GM19238 (cell line): Measurements from ENCODE around the gene SCYGR4.
"Not testable (repeated sequence)": the region's sequence is repeated elsewhere in the genome, so short reads cannot be mapped to it uniquely, and the experiment has no call there.

Experiments
- DNase-seq: peaks from one replicate; pipeline ENCODE4 v3.0.0; 2011; ENCODE audit warnings: low spot score; ENCODE audit not compliant: insufficient read length

Gene SCYGR4

GRCh38 chr2:227666631-227667170, 49.4 kb downstream of the SCYGR4 start, which contains the start of gene SCYGR5:
SCYGR5 (plus strand) TSS chr2:227666804; CDS start chr2:227666804, 0 bp downstream.
- DNase-seq: not testable (repeated sequence)
